Urothelium cell line (cell line): ENCODE measurements around the gene CCR6.
"Not testable (repeated sequence)": the region's sequence is repeated elsewhere in the genome, so short reads cannot be mapped to it uniquely, and the experiment has no call there.

Experiments used
- DNase-seq: peaks from one replicate; pipeline ENCODE4 v3.0.0; 2011; ENCODE audit warnings: low spot score, mixed read lengths
- FAIRE-seq: peaks from 2 replicates; lab custom pipeline; 2011; peaks lifted over from hg19 to GRCh38; lab: Jason Lieb, UNC

The CCR6 gene

DNA sequence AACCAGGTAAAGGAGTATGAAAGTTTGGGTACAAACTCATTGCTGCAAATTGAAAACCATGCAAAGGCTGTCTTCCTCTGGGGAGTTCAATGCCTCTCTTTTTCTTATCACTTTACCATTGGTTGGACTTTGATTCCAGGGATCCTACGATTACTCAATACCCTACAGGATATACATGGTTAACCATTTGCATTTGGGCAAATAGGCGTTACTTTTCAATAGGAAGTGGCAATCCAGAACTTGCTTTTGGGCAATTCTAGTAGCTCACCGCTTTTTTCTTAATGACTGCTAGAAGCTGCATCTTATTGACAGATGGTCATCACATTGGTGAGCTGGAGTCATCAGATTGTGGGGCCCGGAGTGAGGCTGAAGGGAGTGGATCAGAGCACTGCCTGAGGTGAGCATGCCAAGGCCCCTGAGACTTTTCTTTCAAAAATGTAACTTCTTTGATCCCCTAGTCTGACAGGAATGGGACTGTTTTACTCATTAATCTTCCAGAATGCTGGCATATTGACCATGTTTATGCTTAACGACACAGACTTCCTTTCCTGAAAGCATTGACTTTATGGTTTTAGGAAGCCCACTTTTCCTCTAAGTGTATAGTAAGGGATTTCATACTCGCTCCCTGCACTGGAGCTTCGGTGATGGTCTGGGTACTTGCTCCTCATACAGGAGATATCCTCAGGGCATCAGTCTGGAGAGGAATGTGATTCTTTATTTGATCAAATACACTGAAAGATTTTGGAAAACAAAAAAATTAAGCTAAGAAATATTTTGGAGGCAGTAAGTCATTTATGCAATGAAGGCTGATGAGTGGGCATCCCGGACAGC lies at the start of gene CCR6:
Gene CCR6 (plus strand): TSS at position 270 of the 831 bp plus-strand sequence. CDS start 13,039 bp downstream, outside the sequence.
- no peak for DNase-seq

DNA sequence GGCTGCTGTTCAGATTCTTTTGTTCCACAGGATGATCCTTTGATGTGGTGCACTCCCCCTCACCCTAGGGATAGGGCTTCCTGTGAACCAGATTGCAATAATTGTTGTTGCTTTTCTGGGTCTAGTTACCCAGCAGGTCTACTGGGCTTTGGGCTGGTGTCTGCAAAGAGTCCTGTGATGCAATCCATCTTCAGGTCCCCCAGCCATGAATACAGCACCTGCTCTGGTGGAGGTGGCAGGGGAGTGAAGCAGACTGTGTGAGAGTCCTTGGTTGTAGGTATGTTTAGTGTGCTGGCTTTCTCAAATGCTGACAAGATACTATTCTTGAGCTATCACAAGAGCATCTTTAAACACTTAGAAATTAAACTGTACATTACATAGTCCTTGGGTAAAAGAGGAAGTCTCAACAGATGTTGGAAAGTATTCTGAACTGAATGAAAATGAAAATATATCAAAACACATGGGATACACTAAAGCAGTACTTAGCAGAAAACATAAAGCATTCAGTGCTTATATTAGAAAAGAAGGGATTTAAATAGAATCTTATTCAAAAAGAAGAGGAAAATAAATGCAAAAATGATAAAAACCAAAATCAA lies 49.1 kb upstream of the CCR6 start:
- FAIRE-seq (no peak), DNase-seq (no peak)

More for the DNA sequence above, at the start of gene CCR6:
- FAIRE-seq: no peak

DNA sequence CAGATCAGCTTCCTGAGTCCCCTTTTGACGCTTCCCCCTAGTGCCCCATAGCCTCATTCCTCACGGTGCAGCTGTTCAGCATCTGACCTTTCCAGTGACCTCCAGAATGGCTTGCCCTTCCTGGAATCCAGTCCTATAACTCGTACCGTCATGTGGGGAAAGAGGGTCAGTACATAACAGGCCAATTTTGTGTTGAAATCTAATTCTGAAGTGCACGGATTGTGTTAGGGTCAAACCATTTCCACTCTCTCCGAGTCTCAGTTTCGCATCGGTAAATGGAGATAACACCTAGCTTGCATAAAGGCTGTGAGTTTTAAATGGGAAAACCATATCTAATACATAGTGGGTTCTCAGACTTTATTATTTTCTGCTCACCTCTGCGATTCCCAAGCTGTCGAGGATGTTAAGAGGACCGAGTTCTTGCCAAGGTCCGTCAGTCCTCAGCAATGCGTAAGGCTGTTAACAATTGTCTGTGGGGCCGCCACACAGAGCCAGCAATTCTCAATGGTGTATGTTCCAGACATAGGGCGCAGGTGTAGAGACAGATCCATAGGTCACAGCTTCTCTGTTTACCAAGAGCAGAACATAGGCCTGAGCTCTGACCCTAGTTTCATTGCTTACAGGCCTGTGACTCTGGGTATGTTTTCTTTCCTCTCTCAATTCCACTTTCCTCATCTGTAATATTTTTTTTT lies 45.5 kb upstream of the CCR6 start:
- DNase-seq: no peak
- FAIRE-seq: no peak

DNA sequence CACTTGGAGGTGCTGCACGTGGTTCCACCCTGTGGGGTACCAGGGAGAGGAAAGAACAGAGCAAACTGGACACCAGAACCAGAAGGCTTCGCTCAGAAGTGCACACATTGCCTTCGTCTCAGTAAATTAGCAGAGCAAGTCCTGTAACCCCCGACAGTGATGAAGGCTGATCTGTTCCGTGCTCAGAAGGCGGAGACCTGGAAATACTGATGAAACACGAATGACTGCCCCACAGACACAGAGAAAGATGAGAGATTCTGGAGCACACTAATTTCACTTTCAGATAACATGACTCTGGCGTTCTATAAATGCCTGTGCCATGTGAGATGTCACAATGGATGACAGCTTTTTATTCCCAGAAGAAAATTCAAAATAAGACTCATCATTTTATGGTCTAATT lies 44.2 kb upstream of the CCR6 start:
- DNase-seq (no peak), FAIRE-seq (no peak)

DNA sequence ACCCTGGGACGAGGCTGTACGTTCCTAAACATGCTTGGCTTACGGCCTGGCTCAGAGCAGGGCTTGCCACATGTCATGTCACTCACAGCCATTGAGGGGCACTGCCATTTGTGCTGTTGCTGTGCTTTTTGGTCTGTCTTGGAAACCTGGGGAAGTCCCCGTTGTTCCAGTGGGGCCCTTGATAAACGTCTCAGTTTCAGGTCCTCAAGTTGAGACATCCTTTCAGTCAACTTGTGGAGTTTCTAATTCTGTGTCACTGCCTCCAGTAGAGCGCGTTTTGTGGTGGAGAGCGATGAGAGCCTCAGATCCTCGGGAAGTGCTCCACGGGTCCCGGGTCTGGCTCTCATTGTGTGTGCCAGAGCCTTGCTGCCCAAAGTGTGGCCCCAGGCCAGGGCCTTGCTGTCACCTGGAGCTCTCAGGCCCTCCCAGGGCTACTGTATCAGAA lies 43.0 kb upstream of the CCR6 start:
- DNase-seq: no peak
- no peak for FAIRE-seq

DNA sequence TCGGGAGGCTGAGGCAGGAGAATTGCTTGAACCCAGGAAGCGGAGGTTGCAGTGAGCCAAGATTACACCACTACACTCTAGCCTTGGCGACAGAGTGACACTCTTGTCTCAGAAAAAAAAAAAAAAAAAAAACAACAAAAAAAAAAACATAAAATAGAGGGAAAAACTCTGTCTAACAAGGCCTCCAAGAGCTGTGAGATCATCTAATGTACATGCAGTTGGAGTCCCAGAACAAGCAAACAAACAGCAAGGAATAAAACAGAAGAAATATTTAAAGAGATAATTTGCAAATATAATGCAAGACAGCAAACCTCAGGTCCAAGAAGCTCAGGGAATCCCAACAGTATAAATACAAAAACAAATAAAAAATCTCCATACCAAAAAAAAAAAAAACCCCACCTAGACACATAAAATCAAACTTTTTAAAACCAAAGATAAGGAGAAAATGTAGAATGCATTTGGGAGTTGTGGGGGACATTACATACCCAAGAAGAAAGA lies 35.0 kb upstream of the CCR6 start:
- DNase-seq (no peak), FAIRE-seq (no peak)

DNA sequence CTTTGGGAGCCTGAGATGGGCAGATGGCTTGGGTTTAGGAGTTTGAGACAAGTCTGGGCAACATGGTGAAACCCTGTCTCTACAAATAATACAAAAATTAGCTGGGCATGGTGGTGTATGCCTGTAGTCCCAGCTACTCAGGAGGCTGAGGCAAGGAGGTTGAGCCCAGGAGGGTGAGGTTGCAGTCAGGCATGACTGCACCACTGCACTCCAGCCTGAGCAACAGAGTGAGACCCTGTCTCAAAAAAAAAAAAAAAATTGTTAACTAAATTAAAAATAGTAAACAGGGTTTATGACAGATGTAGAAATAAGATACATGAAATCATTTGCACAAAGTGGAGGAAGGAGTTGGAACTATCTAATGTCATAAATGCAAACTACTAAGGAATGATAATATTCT lies 34.2 kb upstream of the CCR6 start:
- FAIRE-seq, DNase-seq: not testable (repeated sequence)

DNA sequence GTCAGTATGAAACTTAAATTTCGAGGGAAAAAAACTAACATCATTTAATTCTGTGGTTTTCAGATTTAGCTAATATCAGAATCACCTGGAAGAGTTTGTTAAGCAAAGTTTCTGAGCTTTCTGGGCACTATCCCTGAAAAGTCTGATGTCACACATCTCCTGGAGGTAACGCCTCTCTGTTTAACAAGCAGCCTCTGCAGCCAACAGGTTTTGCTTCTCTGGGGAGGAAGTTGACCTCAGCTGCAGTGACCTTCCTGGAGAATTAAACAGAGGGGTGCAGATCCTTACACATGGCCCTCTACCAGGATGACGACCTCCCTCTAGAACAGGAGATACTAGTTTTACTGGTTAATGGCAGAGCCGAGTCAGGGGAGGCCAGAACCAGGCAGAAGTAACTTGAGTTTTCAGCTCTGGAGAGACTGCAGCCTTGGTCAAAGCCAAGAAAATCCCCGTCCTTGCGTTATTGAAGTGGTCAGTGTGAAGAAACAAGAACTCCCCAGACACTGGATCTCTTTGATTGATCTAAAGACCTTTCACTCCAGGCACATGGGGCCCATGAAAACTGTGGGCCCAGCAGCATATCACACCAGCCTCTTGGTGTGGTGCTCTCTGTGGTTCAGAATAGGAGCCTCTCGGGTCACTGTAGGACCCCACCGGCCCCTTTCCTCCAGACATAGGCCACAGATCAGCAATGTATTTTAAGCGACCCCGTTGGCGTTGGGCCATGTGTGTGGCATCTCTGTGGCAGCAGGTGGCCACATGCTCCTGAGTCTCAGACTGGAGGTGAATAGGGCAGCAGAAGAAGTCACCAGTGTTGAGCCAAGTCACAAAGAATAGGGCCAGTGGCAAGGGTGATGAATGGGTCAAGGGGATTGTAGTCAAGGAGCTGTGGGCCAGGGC lies 33.4 kb upstream of the CCR6 start:
- DNase-seq: no peak
- FAIRE-seq: no peak

DNA sequence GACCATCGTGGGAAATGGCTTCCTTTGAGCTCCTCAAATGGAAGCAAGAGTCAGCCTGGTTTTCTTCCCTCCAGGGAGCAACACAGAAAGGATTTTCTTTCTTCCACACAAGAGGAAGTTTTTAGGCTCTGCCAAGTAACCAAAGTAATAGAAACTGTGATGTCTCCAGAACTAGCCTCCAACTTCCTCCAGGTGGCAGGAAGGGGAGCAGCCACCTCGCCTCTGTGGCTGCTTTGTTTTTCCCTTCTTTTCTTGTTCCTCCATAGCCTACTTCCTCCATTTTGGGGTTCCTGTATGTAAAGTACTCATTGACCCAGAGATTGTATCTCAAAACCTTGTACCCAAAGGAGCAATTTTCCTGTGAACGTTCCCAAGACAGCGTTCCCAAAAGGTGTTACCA lies 32.7 kb upstream of the CCR6 start:
- DNase-seq (no peak), FAIRE-seq (no peak)

DNA sequence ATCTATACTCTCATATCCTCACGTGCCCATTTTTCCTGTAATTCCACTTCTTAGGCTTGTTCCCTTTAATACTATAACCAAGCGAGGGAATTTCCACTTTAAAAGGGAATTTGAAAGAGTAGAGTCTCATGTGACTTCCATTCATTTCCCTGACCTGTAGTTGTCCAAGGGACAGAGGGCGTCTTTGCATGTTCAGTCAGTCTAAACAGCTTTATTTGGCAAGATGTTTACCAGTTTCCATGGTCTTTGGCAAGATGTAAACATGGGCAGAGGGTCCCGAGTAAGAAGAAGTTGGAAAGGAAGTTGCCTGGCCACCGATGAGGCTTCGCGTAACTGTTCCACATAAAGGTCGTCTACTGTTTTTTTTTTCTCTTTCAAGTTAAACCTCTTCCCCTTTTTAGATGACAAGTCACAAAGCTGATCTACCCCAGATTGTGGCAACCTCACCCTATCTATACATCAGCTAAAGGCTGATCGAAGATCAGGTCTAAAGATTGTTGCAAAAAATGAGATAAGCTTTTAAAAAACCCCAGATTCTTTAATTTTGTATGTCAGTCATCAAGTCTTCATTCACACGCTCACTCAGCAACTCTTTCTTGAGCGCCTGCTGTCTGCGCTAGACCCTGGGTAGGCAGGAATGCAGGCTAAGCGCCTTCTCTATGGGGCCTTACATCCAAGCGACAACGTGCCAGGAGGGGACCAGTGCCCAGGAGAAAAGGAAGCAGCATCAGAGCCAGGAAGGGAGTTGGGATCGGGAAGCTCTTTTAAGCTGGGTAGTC lies 31.7 kb upstream of the CCR6 start:
- FAIRE-seq: no peak

DNA sequence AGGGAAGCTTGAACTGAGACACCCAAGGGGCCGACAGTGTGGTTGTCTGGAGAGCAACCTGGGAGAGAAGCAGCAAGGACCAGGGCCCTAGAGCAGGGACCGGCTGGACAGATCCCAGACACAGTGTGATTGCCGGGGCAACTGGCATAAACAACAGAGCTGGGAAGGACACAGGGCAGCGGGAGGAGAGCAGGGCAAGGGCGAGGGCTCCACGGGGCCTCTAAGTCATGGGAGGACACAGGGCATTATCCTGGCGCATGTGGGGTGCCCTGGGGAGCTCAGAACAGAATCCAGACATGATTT lies 31.1 kb upstream of the CCR6 start:
- DNase-seq (no peak), FAIRE-seq (no peak)

More for the DNA sequence above, 31.7 kb upstream of the CCR6 start:
- no peak for DNase-seq

DNA sequence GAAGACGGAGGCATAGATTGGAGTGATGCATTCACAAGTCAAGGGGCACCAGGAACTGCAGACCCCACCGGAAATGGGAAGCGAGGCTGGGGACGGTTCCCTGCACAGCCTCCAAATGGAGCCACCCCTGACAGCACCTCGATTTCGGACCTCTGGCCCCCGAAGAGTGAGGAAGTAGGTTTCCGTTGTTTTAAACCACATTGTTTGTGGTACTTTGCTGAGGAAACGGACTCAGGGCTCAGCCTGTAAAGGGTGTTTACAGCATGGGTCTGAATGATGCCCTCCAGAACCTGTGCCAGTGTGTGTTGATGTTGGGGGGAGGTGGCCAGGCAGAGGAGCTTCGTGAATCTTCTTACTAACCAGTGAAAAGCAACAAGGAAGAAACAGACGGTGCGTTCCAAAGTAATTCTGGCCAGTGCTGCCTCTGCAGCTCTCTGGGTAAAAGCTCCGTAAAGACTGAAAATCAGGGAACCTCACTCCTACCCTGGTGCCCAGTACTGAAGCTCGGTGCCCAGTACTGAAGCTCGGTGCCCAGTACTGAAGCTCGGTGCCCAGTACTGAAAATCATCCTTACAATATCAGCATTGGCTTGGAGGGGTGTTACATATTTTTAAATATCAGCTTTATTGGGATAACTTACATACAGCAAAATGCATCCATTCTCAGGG lies 30.1 kb upstream of the CCR6 start:
- DNase-seq (no peak), FAIRE-seq (no peak)

DNA sequence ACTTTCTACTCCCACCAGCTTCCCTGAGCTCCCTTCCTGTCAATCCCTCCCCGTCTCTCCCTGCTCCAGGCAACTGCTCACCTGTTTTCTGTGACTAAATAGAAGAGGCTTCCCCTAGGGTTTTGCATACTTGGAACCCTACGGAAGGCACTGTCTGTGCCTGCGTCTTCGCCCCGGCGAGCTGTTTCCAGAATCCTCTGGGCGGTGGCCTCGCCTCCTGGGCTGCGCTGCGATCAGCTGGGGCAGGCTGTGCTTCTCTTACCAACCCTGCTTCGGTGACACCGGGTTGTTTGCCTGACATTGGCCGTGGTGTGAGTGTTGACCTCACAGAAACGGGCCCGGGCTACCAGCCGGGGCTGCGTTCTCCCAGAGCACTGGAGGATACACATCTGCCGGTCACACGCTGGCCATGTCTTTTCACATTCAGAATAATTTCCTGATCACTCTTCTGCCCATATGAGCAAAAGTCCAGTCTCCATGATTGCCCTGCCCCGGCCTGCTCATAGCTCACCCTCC lies 29.4 kb upstream of the CCR6 start:
- no peak for DNase-seq
- FAIRE-seq: no peak

DNA sequence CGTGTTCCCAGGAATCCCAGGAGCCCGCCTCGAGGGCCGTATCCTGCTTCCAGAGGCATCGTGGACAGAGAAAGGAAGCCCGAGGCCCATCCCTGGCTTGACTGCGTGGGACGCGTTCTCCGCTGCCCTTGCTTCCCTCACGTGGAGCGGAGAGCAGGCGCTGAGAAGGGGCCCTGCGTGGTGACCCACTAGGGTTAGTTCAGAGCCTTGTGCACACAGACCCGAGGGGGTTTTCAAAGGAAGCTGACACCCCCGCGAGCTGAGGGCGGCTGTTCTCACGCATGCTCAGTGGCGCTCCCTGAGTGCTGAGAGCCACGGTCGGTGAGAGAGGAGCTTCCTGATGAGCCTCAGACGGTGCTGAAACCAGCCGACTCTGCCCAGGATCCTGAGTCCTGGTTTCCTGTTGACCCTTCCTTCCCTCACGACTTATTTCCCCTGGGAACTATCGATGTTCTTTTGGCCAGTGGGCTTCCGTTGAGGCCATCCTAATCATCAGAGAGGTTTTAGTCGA lies 28.9 kb upstream of the CCR6 start:
- DNase-seq (no peak), FAIRE-seq (no peak)

DNA sequence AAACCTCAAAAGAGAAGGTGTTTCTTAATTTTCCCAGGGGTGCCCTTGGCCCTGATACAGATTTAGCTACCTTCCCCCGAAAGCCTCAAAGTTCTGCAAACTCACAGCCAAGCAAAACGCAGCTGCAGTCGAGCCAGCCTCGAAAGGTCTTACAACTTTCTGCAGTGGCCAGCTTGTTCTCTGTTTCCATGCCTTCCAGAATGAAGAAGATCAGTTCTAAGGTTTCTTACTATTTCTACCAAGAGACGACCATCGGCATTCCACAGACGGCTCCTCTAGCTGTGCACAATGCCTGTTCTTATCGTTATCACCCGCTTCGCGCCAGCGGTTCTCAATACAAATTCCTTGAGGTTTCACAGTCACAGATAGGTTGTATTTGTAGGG lies 28.5 kb upstream of the CCR6 start:
- no peak for FAIRE-seq

DNA sequence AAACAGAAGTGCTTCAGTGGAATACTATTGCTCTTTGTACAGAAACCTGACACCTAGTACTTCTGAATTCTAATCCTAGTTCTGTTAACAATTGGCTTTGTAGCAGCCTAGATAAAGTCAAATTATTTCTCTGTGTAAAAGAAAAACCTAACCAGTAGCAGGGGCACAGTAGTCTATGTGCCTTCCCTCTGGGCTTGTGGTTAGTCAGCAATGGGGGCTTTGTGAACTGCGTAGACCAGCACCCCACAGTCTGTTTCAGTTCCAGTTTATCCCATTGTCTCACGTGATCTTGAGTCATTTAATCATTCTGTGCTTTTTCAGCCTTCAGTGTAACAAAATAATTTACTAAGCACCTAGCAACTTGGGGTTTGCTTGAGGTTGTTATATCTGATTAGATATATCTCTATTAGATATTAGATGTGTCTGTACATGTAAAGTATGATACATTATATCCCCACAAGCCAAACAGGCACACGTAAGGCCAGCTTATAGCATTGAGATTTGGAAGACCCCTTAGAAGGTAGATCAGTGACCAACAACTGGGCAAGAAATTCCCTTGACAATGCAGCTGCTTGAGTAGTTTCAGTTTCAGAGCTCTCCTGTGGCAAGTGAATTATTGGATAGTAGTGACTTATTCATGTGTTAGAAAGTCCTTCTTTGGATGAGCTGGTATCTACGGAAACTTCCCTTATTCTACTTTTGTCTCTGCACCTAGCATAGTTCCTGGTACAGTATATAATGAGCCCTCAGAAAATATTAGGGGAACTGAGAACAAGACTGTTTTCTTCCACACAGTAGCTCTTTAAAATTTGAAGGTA lies 27.9 kb upstream of the CCR6 start:
- DNase-seq: no peak
- no peak for FAIRE-seq

More for the DNA sequence above, 28.5 kb upstream of the CCR6 start:
- no peak for DNase-seq

DNA sequence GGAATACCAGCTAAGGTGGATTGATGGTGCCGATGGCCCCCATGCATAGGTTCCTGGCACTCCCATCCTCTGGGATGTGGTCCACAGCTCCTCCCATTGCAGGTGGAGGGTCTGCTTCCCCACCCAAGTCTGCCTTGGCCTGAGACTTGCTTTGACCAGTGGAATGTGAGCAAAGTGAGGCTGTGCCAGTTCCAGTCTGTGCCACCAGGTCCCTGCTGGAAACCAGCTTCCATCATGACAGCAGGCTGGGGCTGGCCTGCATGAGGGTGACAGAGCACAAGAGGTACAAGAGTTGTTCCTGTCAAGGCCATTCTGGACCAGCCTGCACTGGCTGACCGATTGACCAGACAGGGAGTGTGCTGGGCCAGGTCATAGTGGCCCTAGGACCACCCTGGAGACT lies 27.0 kb upstream of the CCR6 start:
- FAIRE-seq (no peak), DNase-seq (no peak)

DNA sequence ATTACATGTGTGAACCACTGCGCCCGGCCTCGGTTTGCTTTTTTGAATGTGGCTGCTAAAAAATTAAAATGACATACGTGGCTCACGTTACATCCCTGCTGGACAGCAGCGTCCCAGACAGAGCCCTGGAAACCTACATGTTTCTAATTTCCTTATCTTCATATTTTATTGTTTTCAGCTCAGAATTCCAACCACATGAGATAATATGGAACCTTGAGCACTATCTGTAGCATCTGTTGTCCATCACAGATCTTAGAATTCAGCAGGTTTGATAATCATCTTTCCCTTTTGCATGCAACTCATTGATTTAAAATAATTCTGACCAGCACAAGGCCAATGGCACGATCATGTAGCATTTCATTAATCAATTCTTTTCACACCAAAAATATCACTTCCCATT lies 25.9 kb upstream of the CCR6 start:
- FAIRE-seq (no peak), DNase-seq (no peak)
